Measurements from ENCODE around the gene MYOD1.

DNA sequence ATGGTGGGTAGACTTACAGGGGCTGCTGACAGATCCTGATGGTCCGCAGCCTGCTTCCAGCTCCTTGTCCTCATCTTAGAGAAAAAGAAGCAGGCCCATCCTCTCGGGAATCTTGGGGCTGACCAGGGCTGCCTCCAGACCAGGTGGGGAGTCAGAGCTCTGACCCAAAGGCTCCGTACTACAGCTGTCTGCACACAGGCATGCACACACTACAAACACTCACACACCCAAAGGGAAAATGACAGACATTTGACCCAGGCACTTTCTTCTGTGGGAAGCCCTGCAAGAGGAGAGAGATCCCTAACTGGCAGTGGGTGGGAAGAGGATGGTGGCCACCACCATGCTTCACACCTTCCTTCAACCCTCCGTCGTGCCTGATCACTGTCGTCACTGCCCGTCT is 46.9 kb upstream of the MYOD1 start:
- TF ChIP-seq, protein P1, sequence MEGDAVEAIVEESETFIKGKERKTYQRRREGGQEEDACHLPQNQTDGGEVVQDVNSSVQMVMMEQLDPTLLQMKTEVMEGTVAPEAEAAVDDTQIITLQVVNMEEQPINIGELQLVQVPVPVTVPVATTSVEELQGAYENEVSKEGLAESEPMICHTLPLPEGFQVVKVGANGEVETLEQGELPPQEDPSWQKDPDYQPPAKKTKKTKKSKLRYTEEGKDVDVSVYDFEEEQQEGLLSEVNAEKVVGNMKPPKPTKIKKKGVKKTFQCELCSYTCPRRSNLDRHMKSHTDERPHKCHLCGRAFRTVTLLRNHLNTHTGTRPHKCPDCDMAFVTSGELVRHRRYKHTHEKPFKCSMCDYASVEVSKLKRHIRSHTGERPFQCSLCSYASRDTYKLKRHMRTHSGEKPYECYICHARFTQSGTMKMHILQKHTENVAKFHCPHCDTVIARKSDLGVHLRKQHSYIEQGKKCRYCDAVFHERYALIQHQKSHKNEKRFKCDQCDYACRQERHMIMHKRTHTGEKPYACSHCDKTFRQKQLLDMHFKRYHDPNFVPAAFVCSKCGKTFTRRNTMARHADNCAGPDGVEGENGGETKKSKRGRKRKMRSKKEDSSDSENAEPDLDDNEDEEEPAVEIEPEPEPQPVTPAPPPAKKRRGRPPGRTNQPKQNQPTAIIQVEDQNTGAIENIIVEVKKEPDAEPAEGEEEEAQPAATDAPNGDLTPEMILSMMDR (IDR thresholded peaks at IDR 0.05 in 2 of 3, conservative IDR thresholded peaks at IDR 0.05 in 1 of 3; ENCODE audit: borderline replicate concordance in 1 of 3, insufficient read depth in 1 of 3, low read depth in 2 of 3, low read length in 2 of 3): no peak
- TF ChIP-seq YY1 (IDR thresholded peaks at IDR 0.05; ENCODE audit: extremely low read depth, insufficient replicate concordance, low read depth, low read length) (no peak), CEBPB (IDR thresholded peaks at IDR 0.05; ENCODE audit: low read depth) (no peak), POLR2A (IDR thresholded peaks at IDR 0.05; ENCODE audit: borderline replicate concordance, extremely low read depth, insufficient read depth, insufficient read length) (no peak), EZH2 (IDR thresholded peaks at IDR 0.05) (no peak), RAD21 (IDR thresholded peaks at IDR 0.05; ENCODE audit: low read depth) (no peak), POLR2AphosphoS5 (IDR thresholded peaks at IDR 0.05; ENCODE audit: low read depth, low read length) (no peak), ZNF274 (IDR thresholded peaks at IDR 0.05; ENCODE audit: low read depth, low read length) (no peak), TCF7L2 (IDR thresholded peaks at IDR 0.05; ENCODE audit: borderline replicate concordance, extremely low read depth, insufficient read depth, insufficient read length) (no peak), EZH2phosphoT487 (IDR thresholded peaks at IDR 0.05; ENCODE audit: borderline replicate concordance) (no peak), SIN3A (IDR thresholded peaks at IDR 0.05; ENCODE audit: low read depth) (no peak)
- TF ChIP-seq, protein P2, sequence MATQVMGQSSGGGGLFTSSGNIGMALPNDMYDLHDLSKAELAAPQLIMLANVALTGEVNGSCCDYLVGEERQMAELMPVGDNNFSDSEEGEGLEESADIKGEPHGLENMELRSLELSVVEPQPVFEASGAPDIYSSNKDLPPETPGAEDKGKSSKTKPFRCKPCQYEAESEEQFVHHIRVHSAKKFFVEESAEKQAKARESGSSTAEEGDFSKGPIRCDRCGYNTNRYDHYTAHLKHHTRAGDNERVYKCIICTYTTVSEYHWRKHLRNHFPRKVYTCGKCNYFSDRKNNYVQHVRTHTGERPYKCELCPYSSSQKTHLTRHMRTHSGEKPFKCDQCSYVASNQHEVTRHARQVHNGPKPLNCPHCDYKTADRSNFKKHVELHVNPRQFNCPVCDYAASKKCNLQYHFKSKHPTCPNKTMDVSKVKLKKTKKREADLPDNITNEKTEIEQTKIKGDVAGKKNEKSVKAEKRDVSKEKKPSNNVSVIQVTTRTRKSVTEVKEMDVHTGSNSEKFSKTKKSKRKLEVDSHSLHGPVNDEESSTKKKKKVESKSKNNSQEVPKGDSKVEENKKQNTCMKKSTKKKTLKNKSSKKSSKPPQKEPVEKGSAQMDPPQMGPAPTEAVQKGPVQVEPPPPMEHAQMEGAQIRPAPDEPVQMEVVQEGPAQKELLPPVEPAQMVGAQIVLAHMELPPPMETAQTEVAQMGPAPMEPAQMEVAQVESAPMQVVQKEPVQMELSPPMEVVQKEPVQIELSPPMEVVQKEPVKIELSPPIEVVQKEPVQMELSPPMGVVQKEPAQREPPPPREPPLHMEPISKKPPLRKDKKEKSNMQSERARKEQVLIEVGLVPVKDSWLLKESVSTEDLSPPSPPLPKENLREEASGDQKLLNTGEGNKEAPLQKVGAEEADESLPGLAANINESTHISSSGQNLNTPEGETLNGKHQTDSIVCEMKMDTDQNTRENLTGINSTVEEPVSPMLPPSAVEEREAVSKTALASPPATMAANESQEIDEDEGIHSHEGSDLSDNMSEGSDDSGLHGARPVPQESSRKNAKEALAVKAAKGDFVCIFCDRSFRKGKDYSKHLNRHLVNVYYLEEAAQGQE (IDR thresholded peaks at IDR 0.05; ENCODE audit: low read depth): no peak
- TF ChIP-seq, protein P3, sequence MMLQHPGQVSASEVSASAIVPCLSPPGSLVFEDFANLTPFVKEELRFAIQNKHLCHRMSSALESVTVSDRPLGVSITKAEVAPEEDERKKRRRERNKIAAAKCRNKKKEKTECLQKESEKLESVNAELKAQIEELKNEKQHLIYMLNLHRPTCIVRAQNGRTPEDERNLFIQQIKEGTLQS (IDR thresholded peaks at IDR 0.05): no peak
- TF ChIP-seq, protein P4, sequence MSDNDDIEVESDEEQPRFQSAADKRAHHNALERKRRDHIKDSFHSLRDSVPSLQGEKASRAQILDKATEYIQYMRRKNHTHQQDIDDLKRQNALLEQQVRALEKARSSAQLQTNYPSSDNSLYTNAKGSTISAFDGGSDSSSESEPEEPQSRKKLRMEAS (IDR thresholded peaks at IDR 0.05): no peak
